Astrocyte of the cerebellum (primary cell): ENCODE data around the gene ADD3.
"Not testable (repeated sequence)": the region's sequence is repeated elsewhere in the genome, so short reads cannot be mapped to it uniquely, and the experiment has no call there.

ENCODE experiments used
- DNase-seq: peaks from one replicate; pipeline ENCODE4 v3.0.0-alpha.2; 2011; ENCODE audit warnings: low read depth
- H3K4me3 ChIP-seq: 2 replicates; pipeline ENCODE4 v1.5.1; 2011; ENCODE audit warnings: mild to moderate bottlenecking, low read depth, low read length, moderate library complexity
- in situ Hi-C: cut with HindIII; loops from 2 replicates; pipeline ENCODE4 v1.10.0; 2017; ENCODE audit warnings: low sequenced_read_pairs
- TF ChIP-seq, protein P1 (sequence below): IDR thresholded peaks from 2 replicates; pipeline ENCODE4 v1.5.1; 2012; ENCODE audit warnings: low read length, low read depth, moderate library complexity, mild to moderate bottlenecking; ENCODE audit errors: missing control alignments

The ADD3 gene

DNA sequence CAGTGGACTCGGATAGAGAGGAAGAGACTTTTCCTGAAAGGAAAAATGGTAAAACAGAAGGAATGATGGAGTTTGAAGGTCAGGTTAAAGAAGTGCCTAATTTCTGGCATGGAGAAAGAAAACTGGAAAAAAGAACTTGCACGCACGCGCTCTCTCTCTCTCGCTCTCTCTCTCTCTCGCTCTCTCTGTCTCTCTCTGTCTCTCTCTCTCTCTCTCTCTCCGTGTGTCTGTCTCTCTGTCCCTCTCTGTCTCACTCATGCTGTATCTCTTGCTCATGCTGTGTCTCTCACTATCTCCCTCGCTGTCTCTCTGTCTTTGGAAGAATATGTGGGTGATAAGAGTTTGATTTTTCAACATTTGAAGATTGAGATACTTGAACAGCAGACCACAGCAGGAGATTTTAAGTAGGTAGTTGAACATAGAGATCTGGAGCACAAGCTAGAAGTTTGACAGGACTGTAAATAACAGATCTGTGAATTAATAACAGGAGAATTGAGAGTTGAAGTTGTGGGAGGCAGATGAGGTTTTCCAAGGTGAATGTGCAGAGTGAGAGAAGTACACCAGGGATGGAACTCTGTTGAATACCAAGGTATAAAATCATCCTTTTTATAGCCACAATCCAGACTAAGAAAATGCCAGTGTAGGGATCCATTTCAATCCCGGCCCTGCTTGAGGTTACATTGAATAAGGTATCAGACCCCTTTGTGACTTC is 33.1 kb downstream of the ADD3 start:
- no peak for DNase-seq
- no peak overlapping the region for H3K4me3 ChIP-seq
- TF ChIP-seq, protein P1, sequence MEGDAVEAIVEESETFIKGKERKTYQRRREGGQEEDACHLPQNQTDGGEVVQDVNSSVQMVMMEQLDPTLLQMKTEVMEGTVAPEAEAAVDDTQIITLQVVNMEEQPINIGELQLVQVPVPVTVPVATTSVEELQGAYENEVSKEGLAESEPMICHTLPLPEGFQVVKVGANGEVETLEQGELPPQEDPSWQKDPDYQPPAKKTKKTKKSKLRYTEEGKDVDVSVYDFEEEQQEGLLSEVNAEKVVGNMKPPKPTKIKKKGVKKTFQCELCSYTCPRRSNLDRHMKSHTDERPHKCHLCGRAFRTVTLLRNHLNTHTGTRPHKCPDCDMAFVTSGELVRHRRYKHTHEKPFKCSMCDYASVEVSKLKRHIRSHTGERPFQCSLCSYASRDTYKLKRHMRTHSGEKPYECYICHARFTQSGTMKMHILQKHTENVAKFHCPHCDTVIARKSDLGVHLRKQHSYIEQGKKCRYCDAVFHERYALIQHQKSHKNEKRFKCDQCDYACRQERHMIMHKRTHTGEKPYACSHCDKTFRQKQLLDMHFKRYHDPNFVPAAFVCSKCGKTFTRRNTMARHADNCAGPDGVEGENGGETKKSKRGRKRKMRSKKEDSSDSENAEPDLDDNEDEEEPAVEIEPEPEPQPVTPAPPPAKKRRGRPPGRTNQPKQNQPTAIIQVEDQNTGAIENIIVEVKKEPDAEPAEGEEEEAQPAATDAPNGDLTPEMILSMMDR, result no peak
- in situ Hi-C loops, result no loop called here

DNA sequence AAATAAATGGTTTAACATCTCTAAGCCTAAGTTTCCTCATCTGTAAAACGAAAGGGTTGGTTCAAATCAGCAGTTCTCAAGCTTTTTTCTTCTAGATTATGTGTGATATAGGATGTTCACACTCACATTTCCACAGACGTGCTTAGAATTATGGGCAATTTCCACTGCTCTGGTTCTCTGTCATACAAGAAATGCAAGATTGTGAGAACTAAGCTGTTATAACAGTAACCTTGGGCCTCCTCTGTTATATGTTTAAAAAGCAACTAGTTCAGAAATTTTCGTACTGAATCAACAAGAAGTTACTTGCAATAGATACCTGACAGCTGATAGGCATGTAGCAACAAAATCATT is 33.7 kb downstream of the ADD3 start:
- TF ChIP-seq, protein P1, result no peak
- in situ Hi-C loops, result no loop called here

DNA sequence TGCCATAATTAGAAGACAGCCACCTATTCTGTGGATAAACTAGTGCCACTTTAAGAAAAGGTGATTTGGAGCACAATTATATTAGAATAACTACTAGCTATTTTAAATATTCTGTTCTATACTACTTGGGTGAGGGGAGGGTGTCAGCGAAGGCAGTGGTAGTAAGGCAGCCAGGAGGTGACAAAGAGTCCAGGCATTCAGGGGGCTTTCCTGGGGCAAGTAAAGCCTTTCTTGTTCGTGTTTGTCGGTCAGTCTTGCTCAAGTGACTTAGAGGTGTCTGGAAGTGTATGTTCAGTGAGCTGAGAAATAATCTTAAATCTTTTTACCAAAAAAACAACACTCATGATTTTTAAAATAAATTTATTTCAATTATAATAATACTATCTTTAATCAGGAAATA is 34.4 kb downstream of the ADD3 start:
- H3K4me3 ChIP-seq, result no peak overlapping the region
- in situ Hi-C loops, result no loop called here
- TF ChIP-seq, protein P1, result no peak
- DNase-seq, result no peak

More for the DNA sequence above, 33.7 kb downstream of the ADD3 start:
- DNase-seq, result no peak
- H3K4me3 ChIP-seq, result no peak overlapping the region

DNA sequence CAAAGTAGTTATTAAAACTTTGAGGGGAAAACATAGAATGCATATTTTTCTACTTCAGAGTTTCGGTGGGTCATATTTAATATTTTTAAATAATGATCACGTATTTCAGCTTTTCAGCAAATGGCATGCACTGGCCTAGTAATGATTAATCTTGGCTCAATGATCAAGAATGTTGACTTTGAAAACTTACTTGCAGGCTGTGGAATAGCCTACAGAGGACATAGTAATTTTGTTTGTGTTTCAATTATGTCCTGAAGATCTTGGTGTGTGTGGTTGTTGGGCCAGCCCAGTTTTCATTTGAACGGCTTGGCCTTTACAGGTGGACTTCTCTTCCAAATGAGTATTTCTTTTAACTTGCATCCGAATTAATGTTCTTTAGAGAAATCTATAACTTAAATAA is 35.1 kb downstream of the ADD3 start:
- TF ChIP-seq, protein P1, result no peak
- in situ Hi-C loops, result no loop called here
- DNase-seq, result no peak
- no peak overlapping the region for H3K4me3 ChIP-seq

DNA sequence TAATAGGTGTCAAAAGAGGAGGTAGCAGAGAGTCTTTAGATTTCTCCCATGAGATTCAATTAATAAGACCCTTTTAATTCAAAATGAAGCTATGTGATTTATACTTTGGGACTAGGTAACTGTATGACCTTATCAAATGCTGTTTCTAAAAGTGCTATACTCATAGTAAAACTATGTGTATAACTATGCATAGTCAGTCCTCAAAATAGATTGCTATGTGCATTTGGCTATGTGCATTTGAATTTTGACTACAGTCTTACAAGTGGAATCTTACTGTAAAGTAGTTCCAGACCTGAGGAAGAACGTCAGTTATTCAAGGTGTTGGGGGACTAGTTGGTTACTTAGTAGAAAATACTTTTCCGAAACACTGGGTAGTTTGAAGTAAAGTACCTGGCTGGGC is 36.9 kb downstream of the ADD3 start:
- DNase-seq, result no peak
- H3K4me3 ChIP-seq, result no peak overlapping the region
- in situ Hi-C loops, result no loop called here
- TF ChIP-seq, protein P1, result no peak

DNA sequence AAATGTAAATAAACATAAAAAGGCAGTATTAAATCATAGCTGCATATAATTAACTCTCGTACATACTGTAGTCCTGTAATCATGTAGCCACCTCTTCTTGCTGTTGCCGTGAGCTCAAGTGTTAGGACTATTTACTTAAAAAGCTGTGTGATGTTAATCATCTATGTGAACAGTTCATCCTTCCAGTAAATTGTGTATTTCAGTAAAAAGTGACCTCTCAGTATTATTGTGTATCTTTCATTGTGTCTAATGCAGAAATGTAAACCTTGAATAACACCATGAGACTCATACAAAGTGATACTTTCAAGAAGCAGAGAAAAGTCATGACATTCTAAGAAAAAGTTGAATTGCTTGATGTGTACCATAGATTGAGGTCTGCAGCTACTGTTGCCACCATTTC is 38.0 kb downstream of the ADD3 start:
- TF ChIP-seq, protein P1, result no peak
- no peak overlapping the region for H3K4me3 ChIP-seq
- no peak for DNase-seq
- in situ Hi-C loops, result no loop called here

DNA sequence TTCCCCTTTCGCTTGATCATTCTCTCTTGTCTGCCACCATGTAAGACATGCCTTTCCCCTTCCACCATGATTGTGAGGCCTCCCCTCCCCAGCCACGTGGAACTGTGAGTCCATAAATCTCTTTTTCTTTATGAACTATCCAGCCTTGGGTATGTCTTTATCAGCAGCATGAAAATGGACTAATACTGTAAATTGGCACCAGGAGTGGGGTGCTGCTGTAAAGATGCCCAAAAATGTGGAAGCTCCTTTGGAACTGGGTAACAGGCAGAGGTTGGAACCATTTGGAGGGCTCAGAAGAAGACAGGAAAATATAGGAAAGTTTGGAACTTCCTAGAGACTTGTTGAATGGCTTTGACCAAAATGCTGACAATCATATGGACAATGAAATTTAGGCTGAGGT is 40.4 kb downstream of the ADD3 start:
- DNase-seq, in situ Hi-C loops, H3K4me3 ChIP-seq: not testable (repeated sequence)
